ENCODE measurements around the gene EFNA1.

GRCh38 chr1:155079487-155080311 lies 48.0 kb upstream of the EFNA1 start:
- TF ChIP-seq POLR2A (IDR thresholded peaks at IDR 0.05; ENCODE audit: low read length) (no peak), GATA1 (IDR thresholded peaks at IDR 0.05; ENCODE audit: low read depth, low read length) (no peak)

All from erythroblast (primary cell).